ENCODE measurements around the gene EPN2. TPM values are rescaled to one million over a fixed set of nuclear protein-coding genes. Genes with fewer than 3 reads are reported as not detected.

EPN2 gene
- total and polyA plus RNA-seq, 2 donors from 2014 or later, result 18.0 to 45.4 TPM

GRCh38 chr17:19306160-19307111 lies 69.3 kb downstream of the EPN2 start:
- DNase-seq, result no peak
- Histone ChIP-seq H3K4me1 (ENCODE audit: control insufficient read depth in 2 of 3, insufficient read depth in 2 of 3, low read depth in 1 of 3, low read length in 3 of 3) (peaks cover 0 to 22% (median 9%) of the 10 kb centered on the region in 3 donors), H3K27me3 (ENCODE audit: control insufficient read depth, insufficient read depth, low read length) (no peaks in the 10 kb centered on the region), H3K9ac (ENCODE audit: low read length in 3 of 3) (no peak overlapping the region), H3K4me3 (ENCODE audit: low read length in 3 of 3) (no peak overlapping the region), H3K27ac (ENCODE audit: low read depth in 2 of 2, low read length in 2 of 2) (no peak overlapping the region), H3K36me3 (ENCODE audit: control insufficient read depth in 2 of 3, insufficient read depth in 3 of 3, low read length in 3 of 3) (no peaks in the 10 kb centered on the region), H3K9me3 (ENCODE audit: control insufficient read depth in 2 of 3, insufficient read depth in 1 of 3, low read length in 3 of 3) (no peaks in the 10 kb centered on the region)
- intact Hi-C loops (cut with DNase I), result no loop called here
- no peak for FAIRE-seq
- no peak for TF ChIP-seq CTCF (IDR thresholded peaks at IDR 0.05; ENCODE audit: borderline replicate concordance, extremely low read depth, insufficient read depth)

GRCh38 chr17:19307521-19307920 lies 70.4 kb downstream of the EPN2 start:
- Histone ChIP-seq H3K9me3 (ENCODE audit: control insufficient read depth in 2 of 3, insufficient read depth in 1 of 3, low read length in 3 of 3) (no peaks in the 10 kb centered on the region), H3K27me3 (ENCODE audit: control insufficient read depth, insufficient read depth, low read length) (no peaks in the 10 kb centered on the region), H3K4me1 (ENCODE audit: control insufficient read depth in 2 of 3, insufficient read depth in 2 of 3, low read depth in 1 of 3, low read length in 3 of 3) (peaks cover 0 to 22% (median 9%) of the 10 kb centered on the region in 3 donors), H3K36me3 (ENCODE audit: control insufficient read depth in 2 of 3, insufficient read depth in 3 of 3, low read length in 3 of 3) (peaks cover 0 to 10% (median 3%) of the 10 kb centered on the region in 3 donors), H3K4me3 (ENCODE audit: low read length in 3 of 3) (no peak overlapping the region), H3K27ac (ENCODE audit: low read depth in 2 of 2, low read length in 2 of 2) (no peak overlapping the region), H3K9ac (ENCODE audit: low read length in 3 of 3) (no peak overlapping the region)
- no peak for TF ChIP-seq CTCF (IDR thresholded peaks at IDR 0.05; ENCODE audit: borderline replicate concordance, extremely low read depth, insufficient read depth)
- DNase-seq (no peak), FAIRE-seq (no peak)
- intact Hi-C loops (cut with DNase I), result no loop called here

GRCh38 chr17:19308398-19308797 lies 71.2 kb downstream of the EPN2 start:
- Histone ChIP-seq H3K36me3 (ENCODE audit: control insufficient read depth in 2 of 3, insufficient read depth in 3 of 3, low read length in 3 of 3) (peaks cover 3 to 19% (median 3%) of the 10 kb centered on the region in 3 donors), H3K27ac (ENCODE audit: low read depth in 2 of 2, low read length in 2 of 2) (no peak overlapping the region), H3K9me3 (ENCODE audit: control insufficient read depth in 2 of 3, insufficient read depth in 1 of 3, low read length in 3 of 3) (no peaks in the 10 kb centered on the region), H3K27me3 (ENCODE audit: control insufficient read depth, insufficient read depth, low read length) (no peaks in the 10 kb centered on the region), H3K4me1 (ENCODE audit: control insufficient read depth in 2 of 3, insufficient read depth in 2 of 3, low read depth in 1 of 3, low read length in 3 of 3) (peaks cover 0 to 15% (median 9%) of the 10 kb centered on the region in 3 donors), H3K9ac (ENCODE audit: low read length in 3 of 3) (no peak overlapping the region), H3K4me3 (ENCODE audit: low read length in 3 of 3) (no peak overlapping the region)
- intact Hi-C loops (cut with DNase I), result no loop called here
- TF ChIP-seq CTCF (IDR thresholded peaks at IDR 0.05; ENCODE audit: borderline replicate concordance, extremely low read depth, insufficient read depth), result no peak
- no peak for FAIRE-seq
- DNase-seq, result no peak

All from kidney (tissue), 14 donors.